Glomerular visceral epithelial cell (primary cell): ENCODE data around the gene PHF21A.

Experiments
- DNase-seq: peaks from one replicate; pipeline ENCODE4 v3.0.0-alpha.2; 2016; ENCODE audit errors: extremely low spot score

PHF21A gene

GRCh38 chr11:45885274-45885920 is 235.9 kb downstream of the PHF21A start, which contains the start of gene MAPK8IP1:
Gene MAPK8IP1, plus strand, starts transcription at chr11:45885651. Its CDS starts 170 bp downstream, at chr11:45885821.
- peak; percentile 50 for DNase-seq

- no peak for DNase-seq
Measured at GRCh38 chr11:45884596-45885185, 236.6 kb downstream of the PHF21A start.
